ENCODE data around the gene FOXF1.

DNA sequence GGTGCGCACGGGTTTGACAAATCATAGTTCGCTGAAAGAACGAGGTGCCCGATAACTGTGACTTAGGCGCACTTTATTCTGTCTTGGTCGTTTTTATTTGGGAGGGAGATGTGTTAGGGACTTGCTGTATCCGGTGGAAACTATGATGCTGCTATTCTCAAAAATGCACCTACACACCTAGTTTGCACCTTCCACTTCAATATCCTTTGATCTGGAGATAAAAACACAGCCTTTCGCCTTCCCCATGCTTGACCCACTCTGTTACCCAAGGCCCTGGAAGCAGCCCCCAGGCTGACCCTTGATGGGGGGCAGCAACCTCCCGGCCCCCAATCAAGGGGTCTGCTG lies 15.0 kb upstream of the FOXF1 start:
- TF ChIP-seq, protein P1, sequence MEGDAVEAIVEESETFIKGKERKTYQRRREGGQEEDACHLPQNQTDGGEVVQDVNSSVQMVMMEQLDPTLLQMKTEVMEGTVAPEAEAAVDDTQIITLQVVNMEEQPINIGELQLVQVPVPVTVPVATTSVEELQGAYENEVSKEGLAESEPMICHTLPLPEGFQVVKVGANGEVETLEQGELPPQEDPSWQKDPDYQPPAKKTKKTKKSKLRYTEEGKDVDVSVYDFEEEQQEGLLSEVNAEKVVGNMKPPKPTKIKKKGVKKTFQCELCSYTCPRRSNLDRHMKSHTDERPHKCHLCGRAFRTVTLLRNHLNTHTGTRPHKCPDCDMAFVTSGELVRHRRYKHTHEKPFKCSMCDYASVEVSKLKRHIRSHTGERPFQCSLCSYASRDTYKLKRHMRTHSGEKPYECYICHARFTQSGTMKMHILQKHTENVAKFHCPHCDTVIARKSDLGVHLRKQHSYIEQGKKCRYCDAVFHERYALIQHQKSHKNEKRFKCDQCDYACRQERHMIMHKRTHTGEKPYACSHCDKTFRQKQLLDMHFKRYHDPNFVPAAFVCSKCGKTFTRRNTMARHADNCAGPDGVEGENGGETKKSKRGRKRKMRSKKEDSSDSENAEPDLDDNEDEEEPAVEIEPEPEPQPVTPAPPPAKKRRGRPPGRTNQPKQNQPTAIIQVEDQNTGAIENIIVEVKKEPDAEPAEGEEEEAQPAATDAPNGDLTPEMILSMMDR (IDR thresholded peaks at IDR 0.05; ENCODE audit: low read depth, low read length, poor library complexity, severe bottlenecking): no peak
- TF ChIP-seq EZH2phosphoT487 (IDR thresholded peaks at IDR 0.05; ENCODE audit: borderline replicate concordance, low read length): no peak
